HUDEP-2 (cell line): ENCODE results near the gene MTMR10.

Source experiments
- DNase-seq, 76 experiments: peaks; one replicate each; lab custom pipeline; 2025; ENCODE audit not compliant: unreplicated experiment in 76 of 76; lab: John Stamatoyannopoulos, UW

The MTMR10 gene

GRCh38 chr15:30962659-30963058 lies 28.8 kb downstream of the MTMR10 start:
- DNase-seq, result no peak

DNA sequence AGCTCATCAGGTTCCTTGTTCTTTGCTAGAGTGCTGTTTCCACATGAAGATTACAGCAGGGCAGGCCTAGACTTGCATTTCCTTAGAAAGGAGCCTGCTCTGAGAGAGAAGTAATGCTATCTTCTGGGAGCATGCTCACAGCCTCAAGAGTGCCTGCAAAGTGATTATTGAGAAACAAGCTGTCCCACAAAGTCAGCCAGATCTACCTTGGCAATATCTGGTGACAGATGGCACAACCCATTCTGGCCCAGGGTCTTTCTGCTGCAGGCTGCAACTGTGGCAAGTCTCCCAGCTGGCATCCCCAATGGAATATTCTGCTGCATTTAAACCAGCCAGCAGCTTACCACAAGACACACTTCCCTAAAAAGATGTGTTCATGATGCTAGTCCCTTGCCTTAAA lies 29.3 kb downstream of the MTMR10 start:
- DNase-seq, result no peak

DNA sequence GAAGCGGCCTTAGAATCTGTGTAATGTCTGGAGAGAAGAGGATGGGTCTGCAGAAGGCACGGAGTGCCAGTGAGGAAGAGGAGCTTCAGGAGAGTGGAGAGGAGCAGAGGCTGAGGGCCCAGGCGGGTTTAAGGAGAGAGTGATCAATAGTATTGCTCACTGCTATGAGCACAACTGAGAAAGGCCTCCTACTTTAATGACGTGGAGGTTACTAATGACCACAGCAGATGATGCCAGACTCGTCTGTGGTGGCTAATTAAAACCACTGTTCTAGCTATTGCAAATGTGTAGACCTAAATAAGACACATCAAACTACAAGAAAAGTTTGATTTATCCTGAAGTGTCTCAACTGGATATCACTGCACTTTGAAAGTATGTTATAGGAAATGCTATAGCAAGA lies 33.2 kb downstream of the MTMR10 start:
- DNase-seq, result no peak

DNA sequence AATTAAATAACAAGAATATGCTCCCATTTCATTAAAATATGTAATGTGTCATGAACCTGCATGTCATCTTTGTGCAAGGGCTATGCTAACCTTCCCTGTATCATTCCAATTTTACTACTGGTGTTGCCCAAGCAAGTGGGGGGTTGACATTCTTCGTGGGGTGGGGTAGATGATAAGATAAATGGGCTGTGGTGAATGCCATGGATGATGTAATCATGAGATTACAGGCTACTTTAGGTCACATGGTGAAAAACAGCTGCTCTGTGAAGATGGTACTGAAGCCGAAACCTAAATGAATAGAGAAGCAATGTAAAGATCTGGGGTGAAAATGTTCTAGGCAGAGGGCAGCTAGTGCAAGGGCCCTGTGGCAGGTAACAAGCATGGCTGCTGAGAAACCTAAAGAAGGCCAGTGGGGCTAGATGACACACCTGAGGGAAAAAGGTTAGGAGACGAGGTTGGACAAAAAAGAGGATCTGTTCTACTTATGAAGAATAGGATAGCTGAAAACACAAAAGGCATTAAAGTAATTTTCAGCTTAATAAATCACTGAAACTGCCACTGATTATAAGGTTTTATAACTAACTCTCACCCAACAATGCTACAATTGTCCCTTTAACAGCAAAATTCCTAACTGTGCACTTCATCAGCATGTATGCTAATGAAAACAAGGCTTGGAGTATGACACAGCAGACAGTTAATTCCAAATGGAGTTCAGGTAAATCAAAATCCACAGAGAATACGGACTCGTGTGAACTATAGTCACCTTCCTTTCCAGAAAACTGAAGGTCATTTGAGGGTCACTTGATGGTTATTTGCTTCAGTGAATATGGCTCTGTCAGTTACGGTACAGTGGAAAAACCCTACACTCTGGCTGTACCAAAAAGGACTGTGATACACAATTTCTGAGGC lies 35.0 kb downstream of the MTMR10 start:
- DNase-seq, result peak in 3 of 76 experiments; percentile 1 to 4 (median 2)

- DNase-seq, result no peak
These were observed 36.8 kb downstream of the MTMR10 start for GRCh38 chr15:30954674-30955073.

DNA sequence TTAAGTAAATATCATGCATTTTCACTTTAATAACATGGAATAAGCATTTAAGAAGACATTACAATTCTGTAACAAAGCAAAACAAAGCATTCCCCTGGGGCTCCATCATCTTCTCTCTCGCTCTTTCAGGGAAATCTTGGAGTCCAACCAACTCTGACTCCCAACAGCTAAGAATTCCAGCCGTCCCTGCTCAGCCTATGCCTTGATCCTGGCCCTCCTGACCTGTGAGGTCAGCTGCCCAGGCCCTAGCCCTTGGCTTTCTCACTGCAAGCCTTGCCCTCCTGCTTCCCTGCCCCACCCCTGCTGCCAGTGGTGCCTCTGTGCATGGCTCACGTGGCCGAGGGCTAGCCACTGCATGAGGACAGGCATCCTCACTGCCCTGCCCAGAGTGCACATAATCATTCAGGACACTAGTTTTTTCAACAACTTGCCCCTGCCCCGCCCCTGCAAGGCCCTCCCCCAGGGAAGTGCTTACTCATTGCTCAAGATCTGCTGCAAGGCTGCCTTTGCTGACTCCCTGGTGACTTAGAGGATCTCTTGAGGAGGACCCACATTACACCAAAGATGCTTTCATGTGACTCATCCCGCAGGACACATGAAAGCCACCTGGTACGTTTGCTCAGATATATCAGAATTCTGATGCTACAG lies 37.6 kb downstream of the MTMR10 start:
- DNase-seq, result peak in 59 of 76 experiments; percentile 4 to 71 (median 34)

GRCh38 chr15:30953183-30953582 lies 38.2 kb downstream of the MTMR10 start:
- no peak for DNase-seq

DNA sequence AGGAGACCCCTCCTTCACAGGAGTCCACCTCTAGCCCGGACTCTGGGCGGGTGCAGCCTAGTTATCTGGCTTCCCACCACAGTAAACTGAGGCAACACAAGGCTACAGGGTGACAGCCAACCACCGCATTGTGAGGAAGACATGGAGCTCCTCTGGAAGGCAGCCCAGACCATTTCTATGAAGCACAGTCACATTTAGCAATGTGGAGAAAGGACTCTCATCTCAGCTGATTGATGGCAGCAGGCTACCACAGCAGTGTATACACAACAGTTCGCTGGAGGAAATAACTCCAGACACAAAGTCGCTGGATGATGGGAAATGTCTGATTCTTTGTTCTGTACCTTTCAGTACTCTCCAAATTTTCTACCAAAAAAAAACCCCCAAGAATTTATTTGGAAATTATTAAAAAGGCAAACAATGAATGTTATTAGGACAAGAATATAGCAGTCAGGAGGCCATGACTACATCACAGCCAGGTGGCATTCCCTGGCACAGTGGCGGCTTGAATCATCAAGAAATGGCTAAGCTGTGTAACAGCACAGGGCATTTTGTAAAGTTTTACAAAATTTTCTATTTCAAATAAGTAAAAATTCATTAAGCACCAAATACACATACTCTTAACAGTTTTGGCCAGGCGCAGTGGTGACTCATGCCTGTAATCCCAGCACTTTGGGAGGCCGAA lies 47.6 kb downstream of the MTMR10 start:
- no peak for DNase-seq

- no peak for DNase-seq
These were observed 49.9 kb downstream of the MTMR10 start for GRCh38 chr15:30941520-30941919.

DNA sequence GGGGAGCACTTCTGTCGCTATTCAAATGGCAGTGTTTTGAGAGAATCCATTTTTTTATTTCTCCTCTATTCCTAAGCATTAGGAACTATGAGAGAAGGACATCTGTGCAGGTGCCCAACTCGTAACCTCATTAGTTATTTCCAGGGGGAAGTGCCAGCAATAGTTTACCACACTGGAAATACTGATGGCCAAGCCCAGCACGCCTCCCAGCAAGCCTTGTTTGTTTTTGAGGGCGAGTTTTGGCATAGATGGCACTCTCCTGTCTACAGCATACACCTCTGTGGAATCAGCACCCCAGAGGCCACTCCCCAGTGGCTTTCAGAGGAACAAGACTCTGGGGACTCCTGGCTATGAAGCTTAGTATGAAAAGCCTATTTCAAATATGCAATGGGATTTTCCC lies 51.1 kb downstream of the MTMR10 start:
- no peak for DNase-seq

GRCh38 chr15:30939161-30939560 lies 52.3 kb downstream of the MTMR10 start:
- no peak for DNase-seq

DNA sequence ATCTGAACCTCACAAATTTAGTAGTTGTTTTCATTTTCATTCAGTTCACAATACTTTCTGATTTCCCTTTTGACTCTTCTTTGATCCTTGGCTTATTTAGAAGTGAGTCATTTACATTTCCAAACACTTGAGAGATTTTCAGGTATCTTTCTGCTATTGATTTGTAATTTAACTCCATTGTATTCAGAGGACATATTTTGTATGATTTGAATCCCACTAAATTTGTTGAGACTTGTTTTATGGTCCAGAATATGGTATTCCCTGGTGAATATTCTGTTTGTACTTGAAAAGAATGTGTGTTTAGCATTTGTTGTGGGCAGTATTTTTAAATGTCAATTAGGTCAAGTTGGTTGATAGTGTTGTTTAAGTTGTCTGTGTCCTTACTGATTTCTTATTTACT lies 58.1 kb downstream of the MTMR10 start:
- DNase-seq, result no peak

- no peak for DNase-seq
These were observed 61.0 kb downstream of the MTMR10 start for GRCh38 chr15:30930422-30930821.

DNA sequence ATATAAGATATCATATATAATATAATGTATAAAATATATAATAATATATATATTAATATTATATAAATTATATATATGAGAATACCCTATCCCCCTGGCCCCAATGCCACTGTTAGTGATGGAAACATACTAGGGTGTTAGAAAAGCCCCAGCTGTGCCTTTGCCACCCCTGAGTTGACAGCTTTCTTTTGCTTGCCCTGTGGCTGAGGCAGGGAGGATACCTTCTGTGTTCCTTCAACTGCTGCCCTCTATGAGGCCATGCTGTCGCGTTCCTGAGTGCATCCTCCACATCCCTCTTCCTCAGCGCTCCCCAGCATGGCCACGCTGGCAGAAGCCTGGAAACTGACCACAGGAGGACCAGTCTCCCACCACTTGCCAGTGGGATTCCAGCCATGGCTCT lies 61.4 kb downstream of the MTMR10 start:
- no peak for DNase-seq

DNA sequence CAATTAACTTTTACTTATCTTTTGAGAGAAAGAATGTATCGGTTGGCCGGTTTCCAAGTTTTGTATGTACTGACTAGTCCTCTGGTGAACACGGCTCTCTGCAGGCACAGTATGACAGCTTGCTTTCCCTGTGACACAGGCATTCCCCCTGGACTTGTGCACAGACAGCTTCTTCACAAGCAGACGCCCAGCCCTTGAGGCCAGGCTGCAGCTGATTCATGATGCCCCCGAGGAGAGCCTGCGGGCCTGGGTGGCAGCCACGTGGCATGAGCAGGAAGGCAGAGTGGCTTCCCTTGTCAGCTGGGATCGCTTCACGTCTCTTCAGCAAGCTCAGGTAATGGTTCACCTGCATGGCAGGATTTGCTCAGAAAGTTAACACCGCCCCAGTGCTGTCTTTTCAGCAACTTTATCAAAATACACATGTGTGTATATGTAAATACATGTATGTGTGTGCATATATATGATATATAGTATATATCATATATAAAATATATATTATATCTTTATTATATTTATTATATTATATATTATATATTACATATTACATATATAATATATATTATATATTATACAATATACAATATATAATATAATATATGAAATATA lies 62.3 kb downstream of the MTMR10 start:
- no peak for DNase-seq

DNA sequence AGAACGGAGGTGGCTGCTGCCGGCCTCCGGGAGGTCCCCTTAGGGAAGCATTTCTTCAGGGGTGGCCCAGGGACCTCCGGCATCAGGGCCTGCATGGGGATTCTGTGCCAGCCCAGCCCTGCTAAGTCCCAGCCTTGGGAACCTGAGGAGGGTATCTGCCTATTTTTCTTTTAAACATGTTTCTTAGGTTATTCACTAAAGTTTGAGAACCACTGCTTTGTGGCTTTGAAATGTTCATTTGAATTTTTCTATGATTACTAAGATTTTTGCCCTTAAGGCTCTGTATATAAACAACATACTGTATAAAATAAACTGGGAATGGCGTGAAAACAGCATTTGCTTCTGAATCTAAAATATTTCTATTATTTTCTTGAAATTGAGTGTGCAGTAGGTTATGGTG lies 63.4 kb downstream of the MTMR10 start:
- no peak for DNase-seq

DNA sequence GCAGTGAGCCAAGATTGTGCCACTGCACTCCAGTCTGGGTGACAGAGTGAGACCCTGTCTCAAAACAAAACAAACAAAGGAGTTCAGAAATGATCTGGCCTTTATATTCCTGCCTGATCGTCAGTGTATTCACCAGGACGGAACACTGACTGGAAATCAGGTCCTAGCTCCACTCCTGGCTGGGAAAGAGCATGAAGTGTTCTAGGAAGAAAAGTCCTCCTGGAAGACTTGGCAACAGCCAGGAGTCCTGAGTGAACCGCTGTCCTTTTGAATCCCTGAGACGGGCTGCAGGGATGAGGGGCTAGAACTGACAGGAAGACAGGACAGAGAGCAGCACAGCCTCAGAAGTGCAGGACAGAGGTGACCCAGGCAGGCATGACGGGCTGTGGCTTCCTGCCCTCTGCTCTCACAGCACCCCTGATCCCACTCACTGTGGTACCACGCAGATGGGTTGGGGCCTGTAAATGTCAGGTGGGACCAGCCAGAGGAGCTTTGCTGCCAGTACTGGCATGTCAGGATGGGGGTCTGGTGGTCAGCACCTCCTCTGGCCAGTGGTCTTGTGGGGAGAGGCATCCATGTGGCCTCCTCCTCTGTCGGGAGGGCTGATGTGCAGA lies 64.2 kb downstream of the MTMR10 start:
- no peak for DNase-seq

DNA sequence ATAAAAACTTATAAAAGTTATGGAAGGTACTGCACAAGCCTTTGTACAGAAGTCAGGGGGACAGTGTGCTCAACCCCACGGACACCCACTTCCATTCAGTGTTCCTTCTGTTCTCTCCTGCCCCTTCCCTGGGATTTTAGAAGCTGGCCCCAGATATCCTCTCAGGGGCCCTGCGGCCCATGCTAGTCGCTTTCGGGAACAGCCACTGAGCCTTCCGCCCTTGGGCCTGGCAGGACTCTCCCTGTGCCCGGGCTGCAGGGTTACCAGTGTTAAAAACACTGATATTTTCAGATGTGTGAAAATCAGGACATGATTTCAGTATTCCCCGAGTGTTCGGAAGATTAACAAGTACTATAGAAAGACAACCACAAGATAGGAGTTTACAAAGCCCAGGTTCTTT lies 65.3 kb downstream of the MTMR10 start:
- no peak for DNase-seq

- no peak for DNase-seq
These were observed 65.7 kb downstream of the MTMR10 start for GRCh38 chr15:30925686-30926085.

GRCh38 chr15:30924353-30924752 lies 67.1 kb downstream of the MTMR10 start:
- DNase-seq, result no peak

- no peak for DNase-seq
These were observed 68.0 kb downstream of the MTMR10 start for GRCh38 chr15:30923429-30923828.
